ENCODE measurements around the gene OTUD3. TPM values are rescaled to one million over a fixed set of nuclear protein-coding genes. Genes with fewer than 3 reads are reported as not detected.
A peak's percentile ranks its signal among the peaks of the same experiment; 100 is the strongest.
"Not testable (repeated sequence)": the region's sequence is repeated elsewhere in the genome, so short reads cannot be mapped to it uniquely, and the experiment has no call there.

OTUD3 gene, protein sequence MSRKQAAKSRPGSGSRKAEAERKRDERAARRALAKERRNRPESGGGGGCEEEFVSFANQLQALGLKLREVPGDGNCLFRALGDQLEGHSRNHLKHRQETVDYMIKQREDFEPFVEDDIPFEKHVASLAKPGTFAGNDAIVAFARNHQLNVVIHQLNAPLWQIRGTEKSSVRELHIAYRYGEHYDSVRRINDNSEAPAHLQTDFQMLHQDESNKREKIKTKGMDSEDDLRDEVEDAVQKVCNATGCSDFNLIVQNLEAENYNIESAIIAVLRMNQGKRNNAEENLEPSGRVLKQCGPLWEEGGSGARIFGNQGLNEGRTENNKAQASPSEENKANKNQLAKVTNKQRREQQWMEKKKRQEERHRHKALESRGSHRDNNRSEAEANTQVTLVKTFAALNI
- 5.2 TPM for polyA plus RNA-seq (2013, experiment 1 of 2; ENCODE audit: insufficient read length)
- polyA plus RNA-seq (2013, experiment 2 of 2; ENCODE audit: insufficient read length), result 4.4 TPM

DNA sequence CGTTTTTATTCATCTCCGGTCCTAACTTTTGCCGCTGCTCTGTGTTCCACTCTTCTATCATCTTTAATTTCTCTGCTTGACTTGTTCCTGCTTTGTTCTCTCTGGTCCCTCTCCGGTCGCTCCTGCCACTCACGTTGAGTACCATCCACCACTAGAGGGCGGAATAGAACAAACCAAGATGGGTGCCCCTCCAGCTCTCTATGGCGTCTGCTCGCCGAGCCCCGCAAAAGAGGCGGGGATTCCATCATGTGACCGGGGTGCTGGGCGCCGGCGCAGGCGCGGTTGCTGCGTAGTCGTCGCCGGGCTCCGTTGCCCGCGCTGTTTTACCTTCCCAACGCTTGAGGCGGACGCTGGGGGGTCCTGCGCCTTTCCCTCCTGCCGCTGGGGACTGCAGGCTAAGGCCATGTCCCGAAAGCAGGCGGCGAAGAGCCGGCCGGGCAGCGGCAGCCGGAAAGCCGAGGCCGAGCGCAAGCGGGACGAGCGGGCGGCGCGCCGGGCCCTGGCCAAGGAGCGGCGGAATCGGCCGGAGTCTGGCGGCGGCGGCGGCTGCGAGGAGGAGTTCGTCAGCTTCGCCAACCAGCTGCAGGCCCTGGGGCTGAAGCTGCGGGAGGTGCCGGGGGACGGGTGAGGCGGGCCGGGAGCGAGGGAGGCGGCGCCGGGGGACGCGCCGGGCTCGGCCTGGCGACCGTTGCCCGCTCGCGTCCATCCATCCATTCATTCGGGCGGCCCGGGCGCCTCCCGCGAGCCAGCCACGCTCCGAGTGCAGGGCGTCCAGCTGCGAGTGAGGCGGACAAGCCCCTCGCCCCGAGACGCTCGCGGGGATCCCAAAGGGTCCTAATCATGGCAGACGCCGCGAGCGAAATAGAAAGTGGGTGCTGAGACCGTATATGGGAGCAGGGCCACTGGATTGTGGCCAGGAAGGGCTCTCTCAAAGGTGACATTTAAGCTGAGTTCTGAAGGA is at the start of gene OTUD3:
TSS of gene OTUD3 (plus strand) at position 285 of the 961 bp plus-strand sequence. CDS start at position 404, 119 bp downstream.
- peak; percentile 98 for DNase-seq

DNA sequence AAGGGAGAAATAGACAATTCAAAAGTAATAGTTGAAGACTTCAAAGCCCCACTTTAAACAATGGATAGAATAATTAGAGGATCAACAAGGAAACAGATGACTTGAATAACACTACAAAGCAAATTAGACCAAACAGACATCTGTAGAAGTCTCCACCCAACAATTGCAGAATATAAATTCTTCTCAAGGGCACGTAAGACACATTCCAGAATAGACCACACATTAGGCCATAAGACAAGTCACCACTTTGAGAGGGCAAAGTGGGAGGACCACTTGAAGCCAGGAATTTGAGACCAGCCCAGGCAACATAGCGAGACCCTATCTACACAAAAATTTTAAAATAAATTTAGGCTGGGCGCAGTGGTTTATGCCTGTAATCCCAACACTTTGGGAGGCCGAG is 46.6 kb upstream of the OTUD3 start:
- peak; percentile 29 for DNase-seq

DNA sequence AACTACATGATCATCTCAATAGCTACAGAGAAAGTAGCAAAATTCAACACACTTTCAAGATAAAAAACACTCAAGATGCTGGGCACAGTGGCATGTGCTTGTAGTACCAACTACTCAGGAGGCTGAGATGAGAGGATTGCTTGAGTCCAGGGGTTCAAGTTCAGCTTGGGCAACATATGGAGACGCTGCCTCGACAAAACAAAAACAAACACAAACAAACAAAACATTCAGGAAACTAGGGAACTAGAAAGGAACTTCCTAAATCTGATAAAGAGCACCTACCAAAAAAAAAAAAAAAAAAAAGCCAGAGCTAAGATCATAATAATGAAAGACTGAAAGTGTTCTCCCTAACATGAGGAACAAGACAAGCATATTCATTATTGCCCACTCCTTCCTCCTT is 44.3 kb upstream of the OTUD3 start:
- DNase-seq, result no peak

DNA sequence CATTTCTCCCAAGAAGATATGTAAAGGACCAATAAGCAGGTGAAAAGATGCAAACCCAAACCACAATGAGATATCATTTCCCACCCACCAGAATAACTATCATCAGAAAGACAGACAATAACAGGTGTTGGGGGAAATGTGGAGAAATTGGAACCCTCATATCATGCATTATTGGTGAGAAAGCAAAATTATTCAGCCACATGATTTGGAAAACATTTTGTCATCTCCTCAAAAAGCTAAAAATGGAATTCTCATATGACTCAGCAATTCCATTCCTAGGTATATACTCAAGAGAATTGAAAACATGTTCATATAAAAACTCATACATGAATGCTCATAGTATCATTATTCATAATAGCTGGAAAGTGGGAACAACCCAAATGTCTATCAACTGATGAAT is 42.0 kb upstream of the OTUD3 start:
- DNase-seq, result peak; percentile 12

DNA sequence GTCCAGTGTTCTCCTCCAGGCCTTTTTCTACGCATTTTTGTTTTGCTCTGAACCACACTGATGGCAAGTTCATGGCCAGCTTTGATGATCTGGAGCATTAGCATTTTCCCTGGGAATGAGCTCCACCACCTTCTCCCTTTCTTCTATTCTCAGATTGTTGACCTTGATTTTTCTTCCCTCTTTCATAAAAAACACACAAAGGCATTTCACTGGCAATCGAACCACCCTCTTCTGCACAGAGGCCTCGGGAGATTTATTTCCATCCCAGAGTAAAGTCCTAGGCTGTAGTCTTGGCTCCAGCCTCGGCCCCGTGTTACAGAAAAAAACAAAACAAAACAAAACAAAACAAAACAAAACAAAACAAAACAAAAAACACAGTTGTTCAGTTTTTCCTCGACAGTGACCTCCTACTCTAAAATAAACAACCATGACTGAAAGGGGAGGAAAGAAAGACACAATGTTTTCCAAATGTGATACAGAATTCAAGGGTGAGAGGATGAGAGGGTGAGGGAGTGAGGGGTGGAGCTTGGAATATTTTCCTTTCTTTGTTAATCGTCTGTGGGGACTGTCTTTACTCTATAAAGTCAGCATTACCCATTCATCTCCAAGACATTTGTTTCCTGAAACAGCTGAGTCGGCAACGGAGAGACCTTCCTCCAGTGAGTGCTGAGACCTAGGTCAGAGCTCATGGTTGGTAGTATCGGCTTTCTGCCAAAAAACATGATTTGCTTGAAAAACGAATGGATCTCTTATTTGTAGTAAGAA is 37.3 kb upstream of the OTUD3 start:
- DNase-seq, result no peak

DNA sequence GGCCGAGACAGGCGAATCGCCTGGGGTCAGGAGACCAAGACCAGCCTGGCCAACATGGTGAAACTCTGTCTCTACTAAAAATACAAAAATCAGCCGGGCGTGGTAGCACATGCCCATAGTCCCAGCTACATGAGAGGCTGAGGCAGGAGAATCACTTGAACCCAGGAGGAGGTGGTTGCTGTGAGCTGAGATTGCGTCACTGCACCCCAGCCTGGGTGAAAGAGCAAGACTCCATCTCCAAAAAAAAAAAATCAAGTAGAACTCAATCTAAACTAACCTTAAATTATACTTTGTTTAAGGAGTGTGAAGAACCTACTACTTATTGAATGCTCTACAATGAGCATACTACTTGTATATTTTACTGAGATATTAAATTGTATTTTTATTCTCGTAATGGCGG is 36.6 kb upstream of the OTUD3 start:
- no peak for DNase-seq

DNA sequence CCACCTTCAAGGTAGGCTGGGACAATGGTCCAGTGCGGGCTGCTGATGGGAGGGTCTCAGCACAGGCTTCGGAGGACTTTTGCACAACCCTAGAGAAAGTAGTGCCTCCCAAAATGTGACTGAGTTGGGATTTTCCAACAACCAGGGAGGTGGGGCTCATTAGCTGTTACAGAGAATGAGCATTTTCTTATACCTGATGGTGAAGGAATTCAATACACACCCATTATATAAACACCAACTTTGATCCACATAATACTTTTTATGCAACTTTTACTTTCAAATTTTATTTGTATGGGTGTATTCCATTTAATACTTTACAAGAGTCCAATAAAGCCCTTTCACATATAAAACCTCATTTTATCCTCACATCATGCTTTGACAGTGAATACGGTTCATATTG is 35.9 kb upstream of the OTUD3 start:
- DNase-seq, result no peak

DNA sequence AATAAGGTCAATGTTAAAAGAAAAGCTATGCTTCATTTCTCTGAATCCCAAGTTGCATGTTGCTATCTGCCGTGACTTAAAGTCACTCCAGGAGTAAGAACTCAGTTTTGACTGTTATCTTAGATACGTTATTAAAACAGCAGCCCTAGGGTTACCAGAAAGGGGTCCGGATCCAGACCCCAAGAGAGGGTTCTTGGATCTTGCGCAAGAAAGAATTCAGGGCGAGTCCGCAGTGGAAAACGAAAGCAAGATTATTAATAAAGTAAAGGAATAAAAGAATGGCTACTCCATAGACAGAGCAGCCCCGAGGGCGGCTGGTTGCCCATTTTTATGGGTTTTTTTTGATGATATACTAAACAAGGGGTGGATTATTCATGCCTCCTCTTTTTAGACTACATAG is 34.9 kb upstream of the OTUD3 start:
- DNase-seq, result not testable (repeated sequence)

DNA sequence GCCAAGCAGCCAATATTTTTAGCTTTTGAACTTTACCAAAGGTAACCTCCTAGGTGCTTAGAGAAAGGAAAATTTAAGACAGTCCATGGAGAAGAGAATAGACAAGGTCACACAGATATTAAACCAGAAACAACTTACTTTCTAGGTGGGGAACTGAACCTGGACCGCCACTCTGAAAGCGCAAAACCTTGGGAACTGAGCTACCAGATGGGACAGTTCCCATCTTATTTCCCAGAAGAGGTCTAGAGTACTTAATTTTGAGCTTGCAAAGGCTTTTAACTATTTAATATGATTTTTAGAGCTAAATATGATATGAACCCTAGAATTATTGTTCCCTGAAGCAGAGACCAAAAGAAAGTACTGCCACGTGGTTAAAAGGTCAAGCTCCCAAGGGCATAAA is 32.9 kb upstream of the OTUD3 start:
- not testable (repeated sequence) for DNase-seq

DNA sequence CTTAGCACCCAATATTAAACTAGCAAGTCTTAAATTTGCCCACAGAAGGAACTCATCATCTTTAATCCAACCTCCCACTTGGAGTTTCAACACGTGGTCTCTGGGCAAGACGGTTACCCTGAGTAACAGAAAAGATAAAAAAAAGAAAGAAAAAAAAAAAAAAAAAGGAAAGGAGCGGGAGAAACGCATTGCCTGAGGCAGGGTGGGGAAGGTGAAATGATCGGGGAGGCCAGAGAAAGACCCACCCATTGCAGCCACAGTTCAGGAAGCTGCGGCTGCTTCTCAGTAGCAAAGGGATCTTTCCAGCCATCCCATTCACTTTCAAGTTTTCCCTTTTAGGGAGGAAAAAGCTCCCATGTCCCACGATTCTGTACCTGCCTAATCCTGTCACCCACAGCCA is 32.0 kb upstream of the OTUD3 start:
- DNase-seq, result no peak

DNA sequence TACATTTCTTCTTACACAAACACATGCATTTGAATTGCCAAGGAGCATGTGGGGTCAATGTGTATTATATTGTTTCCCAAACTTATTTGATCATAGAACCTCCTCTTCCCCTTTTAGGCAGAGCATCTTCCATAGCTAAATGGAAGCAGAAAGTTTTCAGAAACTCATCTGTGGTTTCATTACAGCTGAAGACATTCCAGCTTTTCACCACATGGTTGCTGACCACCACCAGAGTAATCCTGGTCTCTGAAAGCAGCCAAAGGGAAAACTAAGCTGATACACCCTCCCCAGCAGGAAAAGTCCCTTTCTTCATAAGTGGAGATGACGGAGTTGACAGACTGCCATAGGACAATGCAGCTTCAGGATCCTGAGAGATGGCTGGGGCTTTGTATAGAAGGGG is 30.2 kb upstream of the OTUD3 start:
- DNase-seq, result peak; percentile 24

DNA sequence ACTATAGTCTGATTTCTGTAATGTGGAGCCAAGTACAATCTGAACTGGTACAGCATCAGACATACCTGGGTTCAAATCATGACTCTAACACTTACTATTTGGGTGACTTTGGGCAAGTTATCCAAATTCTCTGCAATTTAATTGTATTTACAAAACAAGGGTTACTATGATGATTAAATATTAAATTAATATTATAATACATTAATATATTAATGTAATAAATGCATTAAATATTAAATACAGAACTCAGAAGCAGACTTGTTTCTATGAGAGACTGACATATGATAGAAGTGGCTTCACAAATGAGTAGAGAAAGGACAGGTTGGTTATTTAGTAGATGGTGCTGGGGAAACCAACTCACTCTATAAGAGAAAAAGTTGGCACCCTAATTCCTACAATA is 27.3 kb upstream of the OTUD3 start:
- DNase-seq, result no peak

DNA sequence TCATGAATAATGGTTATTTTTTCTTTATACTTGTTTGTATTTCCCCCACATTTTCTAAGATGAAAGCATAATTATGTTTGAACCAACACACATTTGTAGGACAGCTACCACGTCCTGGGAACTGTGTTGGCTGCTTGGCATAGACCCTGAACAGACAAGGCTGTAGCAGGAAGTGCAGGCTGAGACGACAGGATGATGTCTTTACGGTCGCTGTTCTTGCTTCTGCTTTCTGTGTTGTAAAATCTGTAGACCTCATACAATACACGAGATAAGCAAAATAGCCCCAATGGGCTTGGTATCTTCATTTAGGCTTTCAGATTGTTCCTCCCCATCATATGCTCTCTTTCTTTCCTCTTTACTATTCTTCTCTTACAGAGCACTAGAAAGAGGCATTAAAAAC is 23.3 kb upstream of the OTUD3 start:
- DNase-seq, result no peak

DNA sequence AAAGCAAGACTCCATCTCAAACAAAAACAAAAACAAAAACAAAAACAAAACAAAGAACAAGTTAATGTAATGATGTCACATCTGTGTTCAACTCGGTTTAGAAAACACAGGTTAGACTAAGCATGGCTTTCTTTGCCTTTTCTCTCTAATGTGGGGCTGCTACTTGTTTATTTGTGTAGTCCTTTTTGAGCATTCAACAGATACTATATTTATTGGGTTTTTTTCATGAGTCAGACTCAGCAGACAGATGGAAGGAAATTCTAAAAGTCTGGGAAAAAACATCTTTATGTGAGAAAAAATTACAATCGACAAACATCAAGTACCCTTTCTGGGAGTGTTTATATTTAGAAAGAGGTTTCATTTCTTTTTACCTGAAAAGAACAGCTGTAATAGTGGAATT is 22.3 kb upstream of the OTUD3 start:
- DNase-seq, result no peak

DNA sequence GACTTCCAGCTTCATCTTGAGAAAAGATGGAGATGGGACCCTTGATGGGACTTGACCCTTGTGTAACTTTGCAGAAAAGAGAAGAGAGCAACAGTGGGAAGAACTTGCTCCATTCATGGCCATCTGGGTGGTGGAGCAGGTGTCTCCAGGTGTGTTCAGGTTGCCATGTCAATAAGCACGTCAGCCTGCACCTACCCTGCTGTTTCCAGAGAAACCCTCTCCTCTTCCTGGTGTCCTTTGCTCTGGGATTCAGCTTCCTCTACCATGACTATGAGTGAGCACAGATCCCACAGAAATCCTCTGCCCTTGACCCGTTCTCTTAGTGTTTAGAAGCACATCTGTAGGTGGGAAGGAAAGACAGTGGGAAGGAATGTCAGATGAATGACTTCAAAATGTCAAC is 21.8 kb upstream of the OTUD3 start:
- DNase-seq, result no peak

DNA sequence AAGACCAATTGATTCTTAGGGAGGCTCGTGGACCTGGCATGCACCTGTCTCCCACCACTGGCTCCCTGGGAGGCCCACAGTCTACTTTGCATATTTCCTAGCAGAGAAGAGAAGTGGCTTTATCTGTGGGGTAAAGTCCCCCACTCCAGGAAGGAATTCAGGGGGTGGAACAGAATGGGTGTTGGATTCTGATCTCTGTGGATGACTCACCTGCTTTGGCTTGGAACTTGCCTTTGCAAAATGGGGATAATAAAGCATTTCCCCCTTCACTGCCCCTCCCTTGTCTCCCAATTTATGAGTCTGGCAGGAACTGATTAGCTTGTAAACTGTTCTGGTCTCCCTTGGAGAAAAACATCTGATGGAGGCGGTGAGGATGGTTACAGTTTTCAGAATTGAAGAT is 21.2 kb upstream of the OTUD3 start:
- DNase-seq, result peak; percentile 9

DNA sequence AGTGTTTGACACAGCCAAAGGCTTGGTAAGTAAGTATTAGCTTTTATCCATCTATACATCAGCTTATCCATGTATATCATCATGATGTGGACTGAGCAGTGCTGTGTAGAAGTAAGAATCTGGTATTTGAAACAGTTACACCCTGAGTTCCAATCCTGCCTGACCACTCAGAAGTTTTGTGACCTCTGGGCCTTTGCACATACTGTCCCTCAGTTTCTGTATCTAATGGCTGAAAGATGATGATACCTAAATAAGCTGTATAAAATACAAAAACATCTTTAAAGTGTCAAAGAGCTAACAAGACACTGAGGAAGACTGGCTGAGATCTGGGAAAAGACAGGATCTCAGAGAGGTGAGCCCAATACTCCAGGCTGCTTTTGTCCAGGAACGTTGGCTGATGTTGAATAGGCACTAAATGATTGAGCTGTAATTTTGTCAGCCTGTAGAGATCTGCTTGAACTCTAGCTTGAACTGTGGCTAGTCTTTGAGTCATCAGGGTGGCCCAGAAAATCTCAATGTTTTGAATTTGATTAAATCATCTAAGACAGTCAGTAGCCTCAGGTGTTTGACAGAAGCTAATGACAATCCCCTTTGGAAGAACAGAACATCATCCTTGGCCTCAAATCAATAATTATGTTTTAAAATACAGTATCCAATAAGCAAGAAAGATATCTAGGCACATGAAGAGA is 20.2 kb upstream of the OTUD3 start:
- no peak for DNase-seq

DNA sequence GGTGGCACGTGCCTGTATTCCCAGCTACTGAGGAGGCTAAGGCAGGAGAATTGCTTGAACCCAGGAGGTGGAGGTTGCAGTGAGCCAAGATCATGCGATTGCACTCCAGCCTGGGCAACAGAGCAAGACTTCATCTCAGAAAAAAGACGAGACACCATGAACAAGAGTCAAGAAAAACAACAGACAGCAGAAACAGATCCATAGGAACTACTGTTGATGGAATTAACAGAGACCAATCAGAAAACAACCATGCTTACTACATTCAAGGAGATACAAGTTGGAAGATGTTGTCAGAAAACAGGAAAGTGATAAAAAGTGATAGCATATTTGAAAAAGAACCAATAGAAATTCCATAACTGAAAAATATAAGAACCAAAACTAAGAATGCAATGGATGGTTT is 19.3 kb upstream of the OTUD3 start:
- no peak for DNase-seq

DNA sequence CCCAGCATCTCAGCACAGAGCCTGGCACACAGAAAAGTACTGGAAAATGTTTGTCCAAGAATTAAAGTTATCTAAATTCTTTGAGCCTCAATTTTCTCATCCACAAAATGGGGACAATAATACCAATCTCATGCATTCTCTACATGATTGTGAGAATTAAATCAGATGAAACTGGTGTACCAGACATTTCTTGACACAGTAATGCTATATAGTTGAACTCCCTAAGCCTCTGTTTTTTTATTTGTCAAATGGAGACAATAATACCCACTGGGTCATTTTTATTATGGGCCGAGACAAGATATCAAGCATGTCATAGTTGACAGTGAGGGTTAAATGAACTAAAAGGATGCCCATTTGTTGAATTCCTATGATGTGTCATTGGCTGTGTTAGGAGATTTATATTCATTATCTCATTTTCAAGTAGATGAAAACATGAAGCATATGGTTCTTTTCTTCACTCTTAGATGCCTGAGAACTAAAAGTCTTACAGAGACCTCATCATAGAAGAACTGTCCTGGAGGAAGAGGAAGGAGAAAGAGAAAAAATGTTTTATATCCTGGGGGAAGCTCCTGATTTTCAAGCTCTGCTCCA is 17.5 kb upstream of the OTUD3 start:
- DNase-seq, result no peak

DNA sequence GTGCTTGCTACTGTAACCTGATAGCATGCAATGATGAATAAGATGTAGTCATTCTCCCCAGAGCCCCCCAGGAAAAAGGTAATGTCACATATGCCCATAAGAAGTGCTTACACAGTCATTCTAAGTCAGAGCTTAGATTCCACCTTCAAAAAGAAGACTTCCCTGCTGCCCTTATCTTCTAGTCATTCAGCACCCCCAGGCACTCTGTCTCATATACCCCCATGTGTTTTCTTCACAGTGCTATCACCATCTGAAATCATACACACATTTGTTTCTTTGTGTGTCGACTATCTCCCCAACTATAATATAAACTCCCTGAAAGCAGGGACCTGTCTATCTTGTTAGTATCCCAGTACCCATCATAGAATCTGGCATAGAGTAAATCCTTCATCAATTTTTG is 16.2 kb upstream of the OTUD3 start:
- no peak for DNase-seq

DNA sequence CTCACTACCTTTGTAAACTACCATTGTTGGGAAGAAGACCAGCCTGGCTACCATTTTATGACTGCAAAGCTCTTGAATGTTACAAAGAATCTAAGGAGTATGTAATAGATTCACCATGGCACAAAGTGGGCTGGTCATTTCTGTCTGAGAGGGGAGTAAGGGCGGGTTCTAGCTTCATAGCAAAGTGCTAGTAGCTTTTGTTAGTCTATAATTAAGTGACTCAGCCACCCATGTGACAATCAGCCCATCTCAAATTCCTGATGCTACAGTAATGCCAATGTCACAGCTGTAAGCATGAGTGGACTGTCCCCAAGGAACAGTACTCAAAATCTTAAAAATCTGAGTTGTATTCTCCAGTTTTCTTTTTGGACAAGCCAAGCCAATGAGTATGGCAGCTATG is 15.4 kb upstream of the OTUD3 start:
- peak; percentile 75 for DNase-seq

DNA sequence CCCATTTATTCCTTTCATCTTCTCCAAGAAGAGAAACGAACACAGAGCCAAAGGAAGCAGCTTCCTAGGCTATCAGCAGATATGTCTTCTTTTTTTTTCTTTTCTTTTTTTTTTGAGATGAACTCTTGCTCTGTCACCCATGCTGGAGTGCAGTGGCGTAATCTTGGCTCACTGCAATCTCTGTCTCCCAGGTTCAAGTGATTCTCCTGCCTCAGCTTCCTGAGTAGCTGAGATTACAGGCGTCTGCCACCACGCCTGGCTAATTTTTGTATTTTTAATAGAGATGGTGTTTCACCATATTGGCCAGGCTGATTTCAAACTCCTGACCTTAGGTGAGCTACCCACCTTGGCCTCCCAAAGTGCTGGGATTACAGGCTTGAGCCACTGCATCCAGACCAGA is 13.6 kb upstream of the OTUD3 start:
- not testable (repeated sequence) for DNase-seq
